ENCODE data around the gene OTUB2.

DNA sequence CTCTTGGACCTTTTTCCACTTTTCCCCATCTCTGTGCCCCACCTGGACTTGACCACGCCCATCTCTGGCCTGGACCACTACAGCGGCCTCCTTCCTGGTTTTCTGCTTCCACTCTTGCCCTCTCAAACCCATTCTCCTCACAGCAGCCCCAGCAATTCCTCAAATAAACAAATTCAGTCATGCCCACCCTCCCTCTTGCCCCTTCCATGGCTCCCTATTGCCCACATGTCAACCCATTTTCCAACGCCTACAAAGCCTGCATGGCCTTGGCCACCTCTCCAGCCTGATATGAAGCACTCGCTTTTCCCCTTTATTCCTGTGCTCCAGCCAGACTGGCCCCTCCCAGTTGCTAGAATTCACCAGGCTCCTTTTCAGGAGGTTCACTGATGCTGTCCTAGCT lies 5.9 kb upstream of the OTUB2 start:
- TF ChIP-seq, protein P1, sequence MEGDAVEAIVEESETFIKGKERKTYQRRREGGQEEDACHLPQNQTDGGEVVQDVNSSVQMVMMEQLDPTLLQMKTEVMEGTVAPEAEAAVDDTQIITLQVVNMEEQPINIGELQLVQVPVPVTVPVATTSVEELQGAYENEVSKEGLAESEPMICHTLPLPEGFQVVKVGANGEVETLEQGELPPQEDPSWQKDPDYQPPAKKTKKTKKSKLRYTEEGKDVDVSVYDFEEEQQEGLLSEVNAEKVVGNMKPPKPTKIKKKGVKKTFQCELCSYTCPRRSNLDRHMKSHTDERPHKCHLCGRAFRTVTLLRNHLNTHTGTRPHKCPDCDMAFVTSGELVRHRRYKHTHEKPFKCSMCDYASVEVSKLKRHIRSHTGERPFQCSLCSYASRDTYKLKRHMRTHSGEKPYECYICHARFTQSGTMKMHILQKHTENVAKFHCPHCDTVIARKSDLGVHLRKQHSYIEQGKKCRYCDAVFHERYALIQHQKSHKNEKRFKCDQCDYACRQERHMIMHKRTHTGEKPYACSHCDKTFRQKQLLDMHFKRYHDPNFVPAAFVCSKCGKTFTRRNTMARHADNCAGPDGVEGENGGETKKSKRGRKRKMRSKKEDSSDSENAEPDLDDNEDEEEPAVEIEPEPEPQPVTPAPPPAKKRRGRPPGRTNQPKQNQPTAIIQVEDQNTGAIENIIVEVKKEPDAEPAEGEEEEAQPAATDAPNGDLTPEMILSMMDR (optimal IDR thresholded peaks at IDR 0.05 in 1 of 3, IDR thresholded peaks at IDR 0.05 in 1 of 3, conservative IDR thresholded peaks at IDR 0.05 in 1 of 3; ENCODE audit: extremely low read depth in 1 of 3, insufficient read depth in 2 of 3, low read length in 3 of 3), result no peak
- no peak for TF ChIP-seq EZH2 (IDR thresholded peaks at IDR 0.05; ENCODE audit: low read length)
